GOT3 (cell line): ENCODE results near the gene PRODH2.

Experiments used
- DNase-seq: peaks from one replicate; lab custom pipeline; 2025; ENCODE audit warnings: mixed read lengths; lab: John Stamatoyannopoulos, UW

Gene PRODH2

GRCh38 chr19:35812220-35813042 lies at the start of gene PRODH2:
TSS of gene PRODH2 (minus strand) at chr19:35812845. CDS start at chr19:35812805, 40 bp downstream.
- no peak for DNase-seq

- no peak for DNase-seq
These were observed 49.1 kb upstream of the PRODH2 start for GRCh38 chr19:35861640-35862160.

- DNase-seq = no peak
These were observed 48.4 kb upstream of the PRODH2 start for GRCh38 chr19:35860818-35861639.

- no peak for DNase-seq
These were observed 47.8 kb upstream of the PRODH2 start for GRCh38 chr19:35860436-35860817.

GRCh38 chr19:35859414-35859813 lies 46.8 kb upstream of the PRODH2 start:
- no peak for DNase-seq

GRCh38 chr19:35858311-35858710 lies 45.7 kb upstream of the PRODH2 start:
- DNase-seq = no peak

- no peak for DNase-seq
These were observed 44.0 kb upstream of the PRODH2 start, which contains the start of gene KIRREL2 for GRCh38 chr19:35856546-35857149. TSS of gene KIRREL2 (plus strand) at chr19:35856911. CDS start at chr19:35857120, 209 bp downstream.

- no peak for DNase-seq
These were observed 40.6 kb upstream of the PRODH2 start for GRCh38 chr19:35853038-35853756.

- no peak for DNase-seq
These were observed 39.6 kb upstream of the PRODH2 start, which contains the start of gene NPHS1 for GRCh38 chr19:35852029-35852780. TSS of gene NPHS1 (minus strand) at chr19:35852504. CDS start at chr19:35851837, 667 bp downstream.

- DNase-seq = no peak
These were observed 38.8 kb upstream of the PRODH2 start for GRCh38 chr19:35851213-35852028.

- DNase-seq = no peak
These were observed 36.4 kb upstream of the PRODH2 start for GRCh38 chr19:35848919-35849505.

- no peak for DNase-seq
These were observed 35.8 kb upstream of the PRODH2 start for GRCh38 chr19:35848486-35848885.

- DNase-seq = no peak
These were observed 35.3 kb upstream of the PRODH2 start for GRCh38 chr19:35847911-35848310.

GRCh38 chr19:35846038-35846668 lies 33.5 kb upstream of the PRODH2 start:
- no peak for DNase-seq

- no peak for DNase-seq
These were observed 32.8 kb upstream of the PRODH2 start for GRCh38 chr19:35845215-35846037.

GRCh38 chr19:35844482-35845214 lies 32.0 kb upstream of the PRODH2 start:
- no peak for DNase-seq
